Right atrium auricular region (tissue), 2 donors: ENCODE measurements around the gene FDX1. TPM values are rescaled to one million over a fixed set of nuclear protein-coding genes. Genes with fewer than 3 reads are reported as not detected.

ENCODE experiments used
- DNase-seq: peaks from one replicate; pipeline ENCODE4 v3.0.0-alpha.2; 2019; ENCODE audit warnings: low spot score
- H3K27ac ChIP-seq, 2 donors: fragments of 200-600 bp; sonication (generic); 1 replicate in 1 of 2; 2 replicates in 1 of 2; pipeline ENCODE4 v1.5.1; 2016 to 2019
- H3K27me3 ChIP-seq, 2 donors: fragments of 200-600 bp; sonication (generic); one replicate each; pipeline versions ENCODE4 v1.5.1 to v1.6.0; 2017 to 2019
- H3K36me3 ChIP-seq: fragments of 200-600 bp; sonication (generic); one replicate; pipeline ENCODE4 v1.5.1; 2016
- H3K4me1 ChIP-seq, 2 donors: fragments of 200-600 bp; sonication (generic); one replicate each; pipeline versions ENCODE4 v1.5.1 to v1.6.0; 2017 to 2019
- H3K4me3 ChIP-seq, 2 donors: fragments of 200-600 bp; sonication (generic); 1 replicate in 1 of 2; 2 replicates in 1 of 2; pipeline ENCODE4 v1.5.1; 2017 to 2019; ENCODE audit warnings: mild to moderate bottlenecking in 1 of 2, moderate library complexity in 1 of 2
- H3K9me3 ChIP-seq, 2 donors: fragments of 200-600 bp; sonication (generic); one replicate each; pipeline ENCODE4 v1.5.1; 2019
- total RNA-seq, 2 donors: library from RNA; depleted of rRNA; stranded (reverse); fragments of >200 nt; gene quantifications; one replicate each; pipeline ENCODE4 v1.1.0, GENCODE V29; 2016
- TF ChIP-seq, protein P1 (sequence below), 2 donors: fragments of 200-600 bp; sonication (generic); IDR thresholded peaks; one replicate each; pipeline ENCODE4 v1.5.1; 2019; ENCODE audit warnings: antibody characterized with exemption in 2 of 2

The FDX1 gene
- total RNA-seq, 2 donors from 2014 or later, result 12.1 to 27.5 TPM

DNA sequence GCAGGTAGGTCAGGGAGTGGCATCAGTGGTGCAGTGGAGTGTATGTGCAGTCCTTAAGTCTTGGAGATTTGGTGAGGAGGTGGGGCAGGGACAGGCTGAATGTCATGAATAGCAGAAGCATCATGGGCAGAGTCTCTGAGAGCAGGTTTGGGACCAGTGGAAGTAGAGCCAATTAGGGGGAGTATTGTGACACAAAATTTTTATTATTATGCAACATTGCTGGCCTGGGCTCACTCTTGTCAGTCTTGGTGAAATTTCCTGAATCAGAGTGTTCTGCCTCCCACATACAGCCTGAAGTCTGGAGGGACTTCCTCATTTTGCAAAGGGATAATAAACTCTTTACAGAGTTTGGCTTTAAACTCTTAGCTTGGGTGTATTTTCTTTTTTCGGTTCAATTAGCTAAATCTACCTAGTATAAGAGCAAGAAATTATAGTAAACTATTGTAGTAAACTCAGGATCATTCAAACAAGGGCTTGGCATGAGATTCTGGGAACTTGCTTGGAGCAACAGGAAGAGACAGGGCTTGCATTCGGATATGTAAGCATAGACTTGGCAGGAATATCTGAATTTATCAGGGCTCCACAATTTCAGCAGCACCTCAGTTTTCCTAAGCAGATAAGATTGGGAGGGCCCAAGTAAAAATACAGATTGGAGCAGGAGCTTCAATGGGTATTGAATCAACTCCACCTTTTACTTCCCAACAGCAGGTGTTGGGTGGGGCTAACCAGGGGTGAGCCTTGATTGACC is 67.7 kb downstream of the FDX1 start:
- Histone ChIP-seq H3K27me3 (no peaks in the 10 kb centered on the region), H3K27ac (no peak overlapping the region), H3K36me3 (no peaks in the 10 kb centered on the region), H3K4me3 (no peak overlapping the region), H3K4me1 (no peaks in the 10 kb centered on the region), H3K9me3 (no peaks in the 10 kb centered on the region)
- DNase-seq, result no peak
- TF ChIP-seq, protein P1, sequence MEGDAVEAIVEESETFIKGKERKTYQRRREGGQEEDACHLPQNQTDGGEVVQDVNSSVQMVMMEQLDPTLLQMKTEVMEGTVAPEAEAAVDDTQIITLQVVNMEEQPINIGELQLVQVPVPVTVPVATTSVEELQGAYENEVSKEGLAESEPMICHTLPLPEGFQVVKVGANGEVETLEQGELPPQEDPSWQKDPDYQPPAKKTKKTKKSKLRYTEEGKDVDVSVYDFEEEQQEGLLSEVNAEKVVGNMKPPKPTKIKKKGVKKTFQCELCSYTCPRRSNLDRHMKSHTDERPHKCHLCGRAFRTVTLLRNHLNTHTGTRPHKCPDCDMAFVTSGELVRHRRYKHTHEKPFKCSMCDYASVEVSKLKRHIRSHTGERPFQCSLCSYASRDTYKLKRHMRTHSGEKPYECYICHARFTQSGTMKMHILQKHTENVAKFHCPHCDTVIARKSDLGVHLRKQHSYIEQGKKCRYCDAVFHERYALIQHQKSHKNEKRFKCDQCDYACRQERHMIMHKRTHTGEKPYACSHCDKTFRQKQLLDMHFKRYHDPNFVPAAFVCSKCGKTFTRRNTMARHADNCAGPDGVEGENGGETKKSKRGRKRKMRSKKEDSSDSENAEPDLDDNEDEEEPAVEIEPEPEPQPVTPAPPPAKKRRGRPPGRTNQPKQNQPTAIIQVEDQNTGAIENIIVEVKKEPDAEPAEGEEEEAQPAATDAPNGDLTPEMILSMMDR (IDR thresholded peaks at IDR 0.05), result no peak

DNA sequence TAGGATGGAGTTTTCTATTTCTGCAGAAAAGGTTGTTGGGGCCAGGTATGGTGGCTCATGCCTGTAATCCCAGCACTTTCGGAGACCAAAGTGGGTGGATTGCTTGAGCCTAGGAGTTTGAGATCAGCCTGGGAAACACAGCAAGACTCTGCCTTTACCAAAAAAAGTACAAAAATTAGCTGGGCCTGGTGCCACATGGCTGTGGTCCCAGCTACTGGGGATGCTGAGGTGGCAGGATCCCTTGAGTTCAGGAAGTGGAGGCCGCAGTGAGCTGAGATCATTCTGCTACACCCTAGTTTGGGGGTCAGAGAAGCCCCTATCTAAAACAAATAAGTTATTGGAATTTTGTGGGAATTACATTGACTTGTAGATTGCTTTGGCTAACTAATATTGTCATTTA is 71.7 kb downstream of the FDX1 start:
- no peak for DNase-seq

DNA sequence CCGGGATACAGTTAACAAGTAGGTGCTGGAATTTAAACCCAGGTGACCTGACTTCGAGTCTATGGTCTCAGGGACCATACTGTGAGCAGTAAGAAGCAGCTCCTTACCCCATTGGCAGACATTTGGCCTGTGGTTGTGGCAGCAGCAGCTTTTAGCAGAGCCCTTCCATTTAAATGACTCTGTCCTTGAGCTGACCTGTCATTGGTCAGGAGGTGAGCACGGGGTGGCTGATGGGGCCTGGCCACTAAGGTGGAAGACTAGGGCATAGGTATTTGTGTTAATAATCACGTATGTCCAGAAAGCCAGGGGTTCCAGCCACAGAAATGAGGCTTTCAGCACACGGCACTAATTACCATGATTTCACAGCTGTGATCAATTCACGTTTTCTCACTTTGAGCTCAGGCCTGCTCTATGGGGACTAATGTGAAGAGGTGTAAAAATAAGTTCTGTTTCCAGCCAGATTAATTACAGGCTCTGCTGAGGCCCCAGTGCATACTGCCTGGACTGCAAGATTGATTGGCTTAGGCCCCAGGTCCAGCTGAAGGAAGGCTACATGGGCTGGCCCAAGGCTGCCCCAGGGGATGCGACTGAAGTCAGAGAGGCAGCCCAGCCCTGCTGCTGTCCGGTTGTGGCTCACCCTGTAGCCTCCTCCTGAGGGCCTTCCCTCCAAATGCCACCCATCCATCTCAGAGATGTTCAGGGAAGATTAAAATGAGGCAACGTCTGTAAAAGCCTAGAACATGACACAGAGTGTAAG is 76.0 kb downstream of the FDX1 start:
- no peaks in the 10 kb centered on the region for H3K27me3 ChIP-seq
- H3K4me3 ChIP-seq, result no peak overlapping the region
- no peaks in the 10 kb centered on the region for H3K4me1 ChIP-seq
- H3K36me3 ChIP-seq, result no peaks in the 10 kb centered on the region
- TF ChIP-seq, protein P1 (IDR thresholded peaks at IDR 0.05), result no peak
- no peak overlapping the region for H3K27ac ChIP-seq
- no peak for DNase-seq
- no peaks in the 10 kb centered on the region for H3K9me3 ChIP-seq

More for the DNA sequence above, 71.7 kb downstream of the FDX1 start:
- Histone ChIP-seq H3K4me1 (no peaks in the 10 kb centered on the region), H3K9me3 (no peaks in the 10 kb centered on the region), H3K27ac (no peak overlapping the region), H3K4me3 (no peak overlapping the region), H3K36me3 (no peaks in the 10 kb centered on the region), H3K27me3 (no peaks in the 10 kb centered on the region)
- TF ChIP-seq, protein P1 (IDR thresholded peaks at IDR 0.05), result no peak

- no peaks in the 10 kb centered on the region for H3K9me3 ChIP-seq
- TF ChIP-seq, protein P1 (IDR thresholded peaks at IDR 0.05), result no peak
- H3K27me3 ChIP-seq, result no peaks in the 10 kb centered on the region
- H3K4me1 ChIP-seq, result no peaks in the 10 kb centered on the region
- no peak for DNase-seq
- H3K27ac ChIP-seq, result no peak overlapping the region
- H3K4me3 ChIP-seq, result no peak overlapping the region
- no peaks in the 10 kb centered on the region for H3K36me3 ChIP-seq
Measured at GRCh38 chr11:110507328-110507727, 77.6 kb downstream of the FDX1 start.

GRCh38 chr11:110508786-110509185 is 79.0 kb downstream of the FDX1 start:
- H3K27me3 ChIP-seq, result no peaks in the 10 kb centered on the region
- H3K9me3 ChIP-seq, result no peaks in the 10 kb centered on the region
- H3K4me1 ChIP-seq, result no peaks in the 10 kb centered on the region

More at GRCh38 chr11:110508786-110509185, 79.0 kb downstream of the FDX1 start:
- H3K36me3 ChIP-seq, result no peaks in the 10 kb centered on the region
- no peak overlapping the region for H3K27ac ChIP-seq
- no peak overlapping the region for H3K4me3 ChIP-seq
- TF ChIP-seq, protein P1 (IDR thresholded peaks at IDR 0.05), result no peak
- no peak for DNase-seq
